Naive B cell (primary cell): ENCODE data around the gene TMEM150A. TPM values are rescaled to one million over a fixed set of nuclear protein-coding genes. Genes with fewer than 3 reads are reported as not detected.
"Not testable (repeated sequence)": the region's sequence is repeated elsewhere in the genome, so short reads cannot be mapped to it uniquely, and the experiment has no call there.

ENCODE experiments used
- ATAC-seq, 2 donors: fragments of 150-1000 bp; cut with Tn5 transposase; 2 replicates each; pipeline ENCODE4 v1.10.0; 2021; ENCODE audit warnings: low read depth in 2 of 2, mild to moderate bottlenecking in 2 of 2, moderate library complexity in 2 of 2
- DNase-seq: peaks from one replicate; pipeline ENCODE4 v3.0.0; 2022
- H3K27ac Mint-ChIP-seq, 6 donors: one replicate each; pipeline ENCODE4 v1.8.0; 2020 to 2022; ENCODE audit warnings: mild to moderate bottlenecking in 6 of 6, mixed read lengths in 6 of 6, moderate library complexity in 5 of 6, inconsistent platforms in 2 of 6
- H3K27me3 Mint-ChIP-seq, 3 donors: one replicate each; pipeline ENCODE4 v1.8.0; 2021 to 2022; ENCODE audit warnings: mixed read lengths in 3 of 3, mild to moderate bottlenecking in 1 of 3
- H3K36me3 Mint-ChIP-seq, 2 donors: one replicate each; pipeline ENCODE4 v1.8.0; 2020 to 2022; ENCODE audit warnings: mixed read lengths in 2 of 2, inconsistent platforms in 1 of 2, mild to moderate bottlenecking in 1 of 2
- H3K4me1 Mint-ChIP-seq, 3 donors: one replicate each; pipeline ENCODE4 v1.8.0; 2020 to 2022; ENCODE audit warnings: mixed read lengths in 3 of 3, inconsistent platforms in 1 of 3, mild to moderate bottlenecking in 1 of 3, moderate library complexity in 1 of 3
- H3K4me3 Mint-ChIP-seq, 8 donors: one replicate each; pipeline ENCODE4 v1.8.0; 2020 to 2022; ENCODE audit warnings: mild to moderate bottlenecking in 8 of 8, mixed read lengths in 8 of 8, moderate library complexity in 8 of 8, inconsistent platforms in 2 of 8
- H3K9me3 Mint-ChIP-seq, 7 donors: one replicate each; pipeline ENCODE4 v1.8.0; 2020 to 2022; ENCODE audit warnings: mixed read lengths in 7 of 7, mild to moderate bottlenecking in 5 of 7, inconsistent platforms in 2 of 7, moderate library complexity in 1 of 7
- polyA plus RNA-seq, 6 donors: library from polyadenylated mRNA; unstranded; fragments of 300-500 nt; fragmentation: Illumina TruSeq; gene quantifications; one replicate each; pipeline ENCODE4 v1.2.3, GENCODE V29; 2021; ENCODE audit warnings: low read depth in 6 of 6

TMEM150A gene
- polyA plus RNA-seq, 6 donors from 2014 or later = 11.8 to 25.0 (median 14.5) TPM

GRCh38 chr2:85606116-85606455 is 3.6 kb upstream of the TMEM150A start:
- Mint-ChIP-seq H3K9me3 (no peaks in the 10 kb centered on the region), H3K4me3 (peak overlapping the region in 1 of 8 donors; percentile 88), H3K27me3 (no peaks in the 10 kb centered on the region), H3K4me1 (peaks cover 30 to 76% (median 56%) of the 10 kb centered on the region in 3 donors), H3K36me3 (no peaks in the 10 kb centered on the region), H3K27ac (peak overlapping the region in 1 of 6 donors; percentile 54)
- no peak for DNase-seq
- no peak for ATAC-seq

- no peaks in the 10 kb centered on the region for H3K9me3 Mint-ChIP-seq
- H3K27me3 Mint-ChIP-seq = no peaks in the 10 kb centered on the region
- no peaks in the 10 kb centered on the region for H3K36me3 Mint-ChIP-seq
- ATAC-seq (no peak), DNase-seq (no peak)
- H3K27ac Mint-ChIP-seq = peak overlapping the region in 1 of 6 donors; percentile 74
- peak overlapping the region in 1 of 8 donors; percentile 88 for H3K4me3 Mint-ChIP-seq
- H3K4me1 Mint-ChIP-seq = peaks cover 30 to 75% (median 59%) of the 10 kb centered on the region in 3 donors
These were observed 3.1 kb upstream of the TMEM150A start for GRCh38 chr2:85605406-85606115.

DNA sequence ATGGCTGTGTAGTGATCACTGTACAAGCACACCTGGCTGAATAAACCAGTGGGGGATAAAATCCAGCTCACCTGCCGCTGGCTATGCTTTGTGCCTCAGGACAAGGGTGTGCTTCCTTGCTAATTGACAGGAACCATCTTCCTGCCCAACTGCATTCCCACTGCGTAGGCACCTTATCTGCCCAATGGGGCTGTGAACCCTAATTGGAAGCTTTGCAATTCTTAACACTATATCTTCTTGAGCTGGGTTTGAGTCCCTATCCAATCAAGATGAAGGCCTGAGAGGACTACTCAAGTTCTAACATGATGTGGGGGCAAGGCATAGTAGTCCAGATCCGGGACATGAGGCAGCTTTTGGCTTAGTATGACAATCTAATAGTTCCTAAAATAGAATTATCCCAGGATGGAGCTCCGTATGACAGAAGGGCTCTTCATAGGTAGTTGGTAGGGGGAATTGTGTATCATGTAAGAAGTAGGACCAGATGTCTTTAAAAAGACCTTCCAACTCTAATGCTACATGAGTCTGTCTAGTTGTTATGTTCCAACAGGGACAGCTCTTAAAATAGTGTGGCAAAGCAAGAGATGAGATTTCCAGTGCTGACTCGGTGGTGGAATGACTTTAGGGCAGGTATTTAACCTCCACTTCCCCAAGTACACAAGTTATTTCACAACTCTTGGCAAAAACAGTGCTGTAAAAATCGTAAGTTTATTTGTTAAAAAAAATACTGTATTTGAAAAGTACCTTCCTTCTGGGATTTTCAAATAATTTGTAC is 2.3 kb upstream of the TMEM150A start:
- Mint-ChIP-seq H3K4me3 (peak overlapping the region in 3 of 8 donors; percentile 49 to 88 (median 59)), H3K27me3 (no peaks in the 10 kb centered on the region), H3K36me3 (no peaks in the 10 kb centered on the region), H3K9me3 (no peaks in the 10 kb centered on the region), H3K4me1 (peaks cover 25 to 67% (median 59%) of the 10 kb centered on the region in 3 donors), H3K27ac (no peak overlapping the region)
- ATAC-seq (no peak), DNase-seq (no peak)

- not testable (repeated sequence) for H3K27me3 Mint-ChIP-seq, DNase-seq, H3K27ac Mint-ChIP-seq, H3K36me3 Mint-ChIP-seq, ATAC-seq, H3K9me3 Mint-ChIP-seq
- Mint-ChIP-seq H3K4me3 (peak overlapping the region; percentile 38 to 96 (median 87)), H3K4me1 (peaks cover 21 to 64% (median 54%) of the 10 kb centered on the region in 3 donors)
These were observed 1.6 kb upstream of the TMEM150A start for GRCh38 chr2:85604133-85604444.

DNA sequence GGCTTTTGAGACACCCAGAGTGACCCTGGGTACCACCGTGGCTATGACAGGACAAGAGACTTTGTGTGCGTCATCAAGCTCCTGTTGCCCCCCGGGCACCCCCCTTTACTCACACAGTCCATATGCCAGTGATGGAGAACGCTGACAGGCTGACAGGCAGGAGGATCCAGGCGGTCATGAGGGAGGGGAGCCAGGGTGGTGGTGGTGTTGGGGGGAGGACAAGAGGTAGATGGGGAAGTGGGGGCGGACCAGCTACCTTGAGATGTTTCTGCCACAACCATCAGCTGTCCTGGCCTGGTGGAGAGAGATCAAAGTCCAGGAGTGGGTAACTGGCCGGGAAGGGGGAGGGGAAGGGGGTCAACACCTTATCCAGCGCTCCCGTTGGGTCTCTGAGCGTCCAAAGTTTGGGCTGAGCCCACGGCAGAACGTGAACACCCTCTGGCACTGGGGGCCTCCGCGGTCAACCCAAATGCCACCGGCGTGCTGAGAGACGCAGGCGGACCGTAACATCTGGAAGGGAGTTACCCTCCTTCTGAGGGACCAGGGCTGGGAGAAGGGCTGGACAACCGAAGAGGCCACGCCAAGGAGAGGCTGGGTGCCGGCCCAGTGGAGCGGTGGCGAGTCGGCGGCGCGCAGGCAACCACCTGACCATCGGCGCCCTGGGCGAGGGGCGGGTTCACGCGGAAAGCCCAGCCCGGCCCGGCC is 575 bp downstream of the TMEM150A start:
- Mint-ChIP-seq H3K4me1 (peaks cover 19 to 55% (median 51%) of the 10 kb centered on the region in 3 donors), H3K27ac (peak overlapping the region in 5 of 6 donors; percentile 76 to 89 (median 80)), H3K27me3 (no peaks in the 10 kb centered on the region), H3K4me3 (peak overlapping the region; percentile 84 to 93 (median 90)), H3K9me3 (no peaks in the 10 kb centered on the region), H3K36me3 (no peaks in the 10 kb centered on the region)
- DNase-seq (no peak), ATAC-seq (peak; percentile 11 to 22)

GRCh38 chr2:85600951-85601770 is 1.3 kb downstream of the TMEM150A start:
- H3K27ac Mint-ChIP-seq = peak overlapping the region in 4 of 6 donors; percentile 76 to 89 (median 84)
- no peak for ATAC-seq
- no peaks in the 10 kb centered on the region for H3K27me3 Mint-ChIP-seq
- no peaks in the 10 kb centered on the region for H3K9me3 Mint-ChIP-seq
- H3K36me3 Mint-ChIP-seq = no peaks in the 10 kb centered on the region
- peak overlapping the region; percentile 84 to 93 (median 90) for H3K4me3 Mint-ChIP-seq
- DNase-seq = no peak
- peaks cover 26 to 55% (median 54%) of the 10 kb centered on the region in 3 donors for H3K4me1 Mint-ChIP-seq

DNA sequence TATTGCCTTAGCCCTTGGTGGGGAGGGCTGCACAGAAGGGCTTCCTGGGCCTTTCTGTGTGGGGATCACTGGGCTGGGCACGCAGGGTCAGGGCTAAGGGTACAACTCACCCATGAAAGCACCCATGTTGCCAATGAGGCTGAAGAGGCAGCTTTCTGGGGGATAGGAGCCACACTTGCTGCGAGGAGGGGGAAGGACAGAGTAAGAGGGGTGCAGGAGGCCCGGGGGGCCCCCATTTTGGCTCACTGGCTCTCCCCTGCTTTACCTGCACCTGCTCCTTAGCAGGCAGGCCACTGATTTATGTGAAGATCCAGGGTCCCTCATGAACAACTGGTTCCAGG is 2.3 kb downstream of the TMEM150A start:
- no peak for ATAC-seq
- Mint-ChIP-seq H3K9me3 (no peaks in the 10 kb centered on the region), H3K27ac (peak overlapping the region in 2 of 6 donors; percentile 15 to 31), H3K4me3 (peak overlapping the region in 6 of 8 donors; percentile 77 to 90 (median 86)), H3K36me3 (no peaks in the 10 kb centered on the region), H3K4me1 (peaks cover 36 to 56% (median 55%) of the 10 kb centered on the region in 3 donors), H3K27me3 (no peaks in the 10 kb centered on the region)
- no peak for DNase-seq

- Mint-ChIP-seq H3K4me3 (peak overlapping the region in 3 of 8 donors; percentile 47 to 88 (median 80)), H3K9me3 (no peaks in the 10 kb centered on the region), H3K4me1 (peaks cover 38 to 58% (median 57%) of the 10 kb centered on the region in 3 donors)
These were observed 2.8 kb downstream of the TMEM150A start for GRCh38 chr2:85599468-85600234.

DNA sequence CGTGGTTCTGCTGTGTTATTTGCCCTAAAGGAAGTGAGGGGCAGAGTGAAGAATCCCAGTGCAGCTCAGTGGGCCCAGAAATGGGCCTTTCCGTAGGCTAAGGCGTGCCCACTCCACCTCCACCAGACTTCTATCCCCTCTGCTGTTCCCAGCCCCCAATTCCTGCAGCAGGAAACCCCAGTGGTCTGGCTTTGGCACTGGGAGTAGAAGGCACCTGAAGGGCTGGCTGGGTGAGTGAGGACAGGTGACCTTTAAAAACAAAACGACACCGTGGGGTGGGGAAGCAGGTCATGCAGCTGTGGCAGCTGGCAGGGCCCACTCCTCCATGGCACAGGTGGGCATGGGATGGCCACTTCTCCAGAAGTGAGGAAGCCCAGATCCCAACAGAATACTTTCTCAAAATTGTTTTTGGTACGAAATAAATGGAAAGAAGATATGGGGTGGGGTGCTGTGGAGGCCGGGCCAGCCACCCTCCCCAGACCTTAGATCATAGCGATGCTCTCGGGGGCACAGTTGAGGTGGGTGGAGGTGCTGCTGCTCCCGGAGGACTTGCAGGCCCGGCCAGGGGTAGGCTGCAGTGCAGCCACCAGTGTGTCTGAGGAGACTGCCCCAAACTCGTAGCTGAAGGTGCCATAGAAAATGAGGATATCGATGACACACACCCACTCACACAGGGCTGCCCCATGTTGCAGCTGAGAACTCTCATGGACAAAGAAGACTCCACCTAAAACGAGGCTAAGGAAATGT is 3.7 kb downstream of the TMEM150A start:
- ATAC-seq = no peak
- Mint-ChIP-seq H3K27ac (no peak overlapping the region), H3K4me1 (peaks cover 42 to 62% (median 59%) of the 10 kb centered on the region in 3 donors), H3K27me3 (no peaks in the 10 kb centered on the region), H3K9me3 (no peaks in the 10 kb centered on the region), H3K4me3 (peak overlapping the region in 1 of 8 donors; percentile 88), H3K36me3 (no peaks in the 10 kb centered on the region)
- DNase-seq = no peak

More at GRCh38 chr2:85599468-85600234, 2.8 kb downstream of the TMEM150A start:
- H3K27ac Mint-ChIP-seq = peak overlapping the region in 1 of 6 donors; percentile 31
- H3K27me3 Mint-ChIP-seq = no peaks in the 10 kb centered on the region
- H3K36me3 Mint-ChIP-seq = no peaks in the 10 kb centered on the region
- DNase-seq = no peak
- no peak for ATAC-seq

- Mint-ChIP-seq H3K27ac (peak overlapping the region in 1 of 6 donors; percentile 31), H3K4me3 (peak overlapping the region in 7 of 8 donors; percentile 95 to 100 (median 99)), H3K9me3 (no peaks in the 10 kb centered on the region), H3K4me1 (peaks cover 37 to 57% (median 55%) of the 10 kb centered on the region in 3 donors), H3K27me3 (no peaks in the 10 kb centered on the region), H3K36me3 (no peaks in the 10 kb centered on the region)
- no peak for DNase-seq
- no peak for ATAC-seq
These were observed 5.3 kb downstream of the TMEM150A start for GRCh38 chr2:85597241-85597640.

DNA sequence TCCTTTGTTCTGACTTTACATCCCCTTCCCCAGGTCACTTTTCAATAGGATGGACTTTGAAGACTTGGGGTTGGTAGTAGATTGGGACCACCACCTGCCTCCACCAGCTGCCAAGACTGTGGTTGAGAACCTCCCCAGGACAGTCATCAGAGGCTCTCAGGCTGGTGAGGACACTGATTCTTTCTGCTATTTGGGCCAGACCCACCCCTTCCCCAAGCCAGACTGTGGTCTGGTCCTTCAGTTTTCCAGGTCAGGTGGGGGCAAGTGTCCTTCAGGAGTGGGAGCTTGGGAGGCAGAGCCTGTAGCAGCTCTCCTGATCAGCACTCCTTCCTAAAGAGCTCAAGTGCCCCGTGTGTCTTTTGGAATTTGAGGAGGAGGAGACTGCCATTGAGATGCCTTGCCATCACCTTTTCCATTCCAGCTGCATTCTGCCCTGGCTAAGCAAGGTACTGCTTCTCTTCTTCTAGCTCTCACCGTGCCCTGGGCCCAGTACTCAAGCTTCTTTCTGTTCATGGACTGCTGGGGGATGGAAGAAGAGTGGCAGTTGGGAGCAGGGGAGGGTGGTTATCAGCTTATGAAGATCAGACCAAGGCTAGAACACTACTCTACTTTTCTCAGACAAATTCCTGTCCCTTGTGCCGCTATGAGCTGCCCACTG is 5.9 kb downstream of the TMEM150A start:
- DNase-seq (no peak), ATAC-seq (no peak)
- peak overlapping the region; percentile 95 to 100 (median 99) for H3K4me3 Mint-ChIP-seq
- no peaks in the 10 kb centered on the region for H3K9me3 Mint-ChIP-seq
- no peaks in the 10 kb centered on the region for H3K36me3 Mint-ChIP-seq
- peak overlapping the region in 4 of 6 donors; percentile 26 to 99 (median 62) for H3K27ac Mint-ChIP-seq
- H3K27me3 Mint-ChIP-seq = no peaks in the 10 kb centered on the region
- H3K4me1 Mint-ChIP-seq = peaks cover 34 to 53% (median 52%) of the 10 kb centered on the region in 3 donors
